Gastrocnemius medialis (tissue), 4 donors: ENCODE measurements around the gene DCDC1.

ENCODE experiments used
- POLR2A ChIP-seq, 2 donors: fragments of 450-650 bp; IDR thresholded peaks; one replicate each; pipeline ENCODE4 v1.6.1; 2017; ENCODE audit warnings: antibody characterized with exemption in 2 of 2, mild to moderate bottlenecking in 2 of 2, moderate library complexity in 2 of 2
- TF ChIP-seq, protein P1 (sequence below), 5 experiments: fragments of 450-650 bp in 3 of 5; fragments of 200-600 bp in 2 of 5; sonication (generic) in 2 of 5; IDR thresholded peaks in 4 of 5; conservative IDR thresholded peaks in 1 of 5; 1 replicate in 4 of 5; 2 replicates in 1 of 5; pipeline ENCODE4 v1.5.1; 2016 to 2019; ENCODE audit warnings: antibody characterized with exemption in 5 of 5, mild to moderate bottlenecking in 3 of 5, moderate library complexity in 3 of 5

DNA sequence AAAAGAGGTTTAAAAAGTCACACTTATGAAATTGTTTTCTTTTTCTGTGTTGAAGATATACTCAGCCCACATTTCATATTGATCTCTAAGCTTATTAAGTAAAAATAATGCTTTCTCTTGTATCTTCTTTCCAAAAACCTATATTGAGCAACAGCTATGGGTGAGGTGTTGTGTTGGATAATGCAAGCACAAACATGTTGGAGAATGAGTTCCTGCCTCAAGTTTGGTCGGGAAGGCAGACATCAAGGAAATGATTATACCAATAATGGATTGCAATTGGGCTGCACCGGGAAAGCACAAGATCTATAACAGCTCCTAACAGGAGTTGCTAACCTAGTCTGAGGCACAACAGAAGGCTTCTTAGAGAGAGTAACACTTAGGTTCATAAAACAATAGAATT is 474.5 kb downstream of the DCDC1 start:
- TF ChIP-seq, protein P1, sequence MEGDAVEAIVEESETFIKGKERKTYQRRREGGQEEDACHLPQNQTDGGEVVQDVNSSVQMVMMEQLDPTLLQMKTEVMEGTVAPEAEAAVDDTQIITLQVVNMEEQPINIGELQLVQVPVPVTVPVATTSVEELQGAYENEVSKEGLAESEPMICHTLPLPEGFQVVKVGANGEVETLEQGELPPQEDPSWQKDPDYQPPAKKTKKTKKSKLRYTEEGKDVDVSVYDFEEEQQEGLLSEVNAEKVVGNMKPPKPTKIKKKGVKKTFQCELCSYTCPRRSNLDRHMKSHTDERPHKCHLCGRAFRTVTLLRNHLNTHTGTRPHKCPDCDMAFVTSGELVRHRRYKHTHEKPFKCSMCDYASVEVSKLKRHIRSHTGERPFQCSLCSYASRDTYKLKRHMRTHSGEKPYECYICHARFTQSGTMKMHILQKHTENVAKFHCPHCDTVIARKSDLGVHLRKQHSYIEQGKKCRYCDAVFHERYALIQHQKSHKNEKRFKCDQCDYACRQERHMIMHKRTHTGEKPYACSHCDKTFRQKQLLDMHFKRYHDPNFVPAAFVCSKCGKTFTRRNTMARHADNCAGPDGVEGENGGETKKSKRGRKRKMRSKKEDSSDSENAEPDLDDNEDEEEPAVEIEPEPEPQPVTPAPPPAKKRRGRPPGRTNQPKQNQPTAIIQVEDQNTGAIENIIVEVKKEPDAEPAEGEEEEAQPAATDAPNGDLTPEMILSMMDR (IDR thresholded peaks at IDR 0.05 in 4 of 5, conservative IDR thresholded peaks at IDR 0.05 in 1 of 5): no peak
- no peak for TF ChIP-seq POLR2A (IDR thresholded peaks at IDR 0.05)
